ENCODE data around the gene SPAG6. TPM values are rescaled to one million over a fixed set of nuclear protein-coding genes. Genes with fewer than 3 reads are reported as not detected.

The SPAG6 gene
- total and polyA plus RNA-seq, 2 of the 8 experiments (the other 6 are each of a cell fraction or from before 2014, with no cell fraction given): 0.14 TPM; not detected in 1

DNA sequence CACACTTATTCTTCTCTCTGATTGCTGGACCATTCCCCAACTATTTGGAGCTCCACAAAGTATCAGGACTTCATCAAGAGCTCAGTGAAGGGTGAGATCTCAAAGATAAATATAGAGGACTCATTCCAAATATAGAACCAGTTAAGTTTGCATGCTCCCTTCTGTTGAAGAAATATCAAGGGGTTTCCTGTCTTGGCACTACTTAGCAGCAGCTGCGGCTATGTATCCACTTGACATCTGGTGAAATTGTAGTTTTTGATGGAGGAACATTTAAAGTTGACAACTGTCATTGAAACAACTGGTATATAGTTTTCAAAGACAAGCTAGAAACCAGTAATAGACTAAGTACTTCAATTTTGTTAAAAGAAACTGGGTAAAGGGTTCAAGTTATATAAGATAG is 1.0 kb upstream of the SPAG6 start:
- Histone ChIP-seq H3K18ac (ENCODE audit: extremely low read depth, low read length) (no peak overlapping the region), H3K79me2 (ENCODE audit: control insufficient read depth in 1 of 2, insufficient read depth in 2 of 2, low read length in 2 of 2) (no peaks in the 10 kb centered on the region), H4K20me1 (replicated peaks in 1 of 2; ENCODE audit: control insufficient read depth in 1 of 2, insufficient read depth in 2 of 2, low read length in 2 of 2) (peaks cover 2 to 9% of the 10 kb centered on the region in 2 experiments), H3K4me1 (replicated peaks in 1 of 4; ENCODE audit: control insufficient read depth in 3 of 4, insufficient read depth in 4 of 4, low read length in 3 of 4) (peaks cover 0 to 5% (median 3%) of the 10 kb centered on the region in 4 experiments; a peak in 3 of 7 replicates), H2AK5ac (ENCODE audit: low read depth, low read length) (no peak overlapping the region), H3K23me2 (ENCODE audit: low read depth, low read length) (peaks cover 7% of the 10 kb centered on the region; the same call in 1 of the 2 replicates), H2BK20ac (ENCODE audit: low read length) (no peak overlapping the region), H3K9me3 (ENCODE audit: insufficient read depth in 2 of 2, low read depth in 1 of 2, low read length in 1 of 2) (no peaks in the 10 kb centered on the region; a peak in 1 of 4 replicates), H3K27me3 (replicated peaks in 1 of 4; ENCODE audit: control insufficient read depth in 3 of 4, extremely low read depth in 1 of 4, insufficient read depth in 3 of 4, low read length in 3 of 4) (peaks cover 49 to 96% (median 78%) of the 10 kb centered on the region in 4 experiments), H2AFZ (ENCODE audit: low read length) (no peak overlapping the region), H3K9ac (replicated peaks in 1 of 4; ENCODE audit: extremely low read depth in 1 of 4, low read depth in 3 of 4, low read length in 3 of 4) (no peak overlapping the region), H3K4me3 (ENCODE audit: extremely low read depth in 1 of 4, insufficient read depth in 2 of 4, low read depth in 3 of 4, low read length in 4 of 4) (no peak overlapping the region), H3K4me2 (ENCODE audit: insufficient read depth in 1 of 2, low read depth in 2 of 2, low read length in 2 of 2) (no peak overlapping the region; a peak in 1 of 4 replicates), H2BK120ac (replicated peaks; ENCODE audit: low read depth, low read length) (no peak overlapping the region), H2BK15ac (ENCODE audit: low read length) (no peak overlapping the region), H3K56ac (replicated peaks; ENCODE audit: insufficient read length, low read depth, low read length) (no peak overlapping the region), H3K79me1 (ENCODE audit: low read depth, low read length) (no peaks in the 10 kb centered on the region), H3K14ac (ENCODE audit: insufficient read length) (no peak overlapping the region), H2BK5ac (ENCODE audit: low read depth, low read length) (no peak overlapping the region), H4K91ac (replicated peaks; ENCODE audit: insufficient read length, low read length) (no peak overlapping the region), H2BK12ac (ENCODE audit: low read depth, low read length) (no peak overlapping the region), H4K8ac (ENCODE audit: extremely low read depth, insufficient read depth, low read length) (no peak overlapping the region), H3K36me3 (ENCODE audit: control insufficient read depth in 2 of 4, insufficient read depth in 4 of 4, low read length in 3 of 4) (no peaks in the 10 kb centered on the region; a peak in 1 of 8 replicates), H4K5ac (ENCODE audit: insufficient read length, low read depth, low read length) (no peak overlapping the region), H3K4ac (replicated peaks; ENCODE audit: insufficient read length, low read depth, low read length) (no peak overlapping the region), H3K27ac (ENCODE audit: low read depth, low read length) (no peak overlapping the region), H3K23ac (ENCODE audit: insufficient read length) (no peak overlapping the region)
- FAIRE-seq (no peak), DNase-seq (ENCODE audit: low read depth in 1 of 2, low spot score in 2 of 2) (no peak)
- CTCF ChIA-PET (ENCODE audit: partially characterized antibody): interaction anchor here (1.5 kb wide), 1 partner anchor 20 kb away, joined by 3 read pairs; no protein-coding TSS in a partner anchor
- WGBS, 2 experiments (ENCODE audit: extremely low coverage in 1 of 2, insufficient coverage in 1 of 2, insufficient read length in 1 of 2, insufficient replicate concordance in 2 of 2, low coverage in 1 of 2, low lambda C conversion rate in 2 of 2, missing lambda C conversion rate in 1 of 2): 60% methylated on average over 1 of the region's 1 CpG; no CpG with 5 or more reads in 1 of the 2 experiments
- POLR2A ChIA-PET (ENCODE audit: partially characterized antibody): no interaction called here
- TF ChIP-seq JUN (IDR thresholded peaks at IDR 0.05; ENCODE audit: low read depth, low read length) (no peak), EGR1 (IDR thresholded peaks at IDR 0.05; ENCODE audit: borderline replicate concordance, low read depth, low read length) (no peak), KDM1A (IDR thresholded peaks at IDR 0.05; ENCODE audit: borderline replicate concordance, low read length) (no peak), RXRA (IDR thresholded peaks at IDR 0.05; ENCODE audit: insufficient read depth, low read depth, low read length) (no peak), RAD21 (IDR thresholded peaks at IDR 0.05 in 1 of 2, conservative IDR thresholded peaks at IDR 0.05 in 1 of 2; ENCODE audit: low read depth in 2 of 2, low read length in 2 of 2) (no peak), POLR2AphosphoS5 (IDR thresholded peaks at IDR 0.05; ENCODE audit: low read depth, low read length) (no peak), CHD1 (IDR thresholded peaks at IDR 0.05; ENCODE audit: low read depth, low read length) (no peak), KDM4A (IDR thresholded peaks at IDR 0.05; ENCODE audit: low read depth, low read length, severe bottlenecking) (no peak), KDM5A (IDR thresholded peaks at IDR 0.05; ENCODE audit: low read length) (no peak), GABPA (IDR thresholded peaks at IDR 0.05; ENCODE audit: borderline replicate concordance, insufficient read depth, low read length) (no peak)
- TF ChIP-seq, protein P1, sequence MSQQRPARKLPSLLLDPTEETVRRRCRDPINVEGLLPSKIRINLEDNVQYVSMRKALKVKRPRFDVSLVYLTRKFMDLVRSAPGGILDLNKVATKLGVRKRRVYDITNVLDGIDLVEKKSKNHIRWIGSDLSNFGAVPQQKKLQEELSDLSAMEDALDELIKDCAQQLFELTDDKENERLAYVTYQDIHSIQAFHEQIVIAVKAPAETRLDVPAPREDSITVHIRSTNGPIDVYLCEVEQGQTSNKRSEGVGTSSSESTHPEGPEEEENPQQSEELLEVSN (IDR thresholded peaks at IDR 0.05): no peak
- TF ChIP-seq, protein P2, sequence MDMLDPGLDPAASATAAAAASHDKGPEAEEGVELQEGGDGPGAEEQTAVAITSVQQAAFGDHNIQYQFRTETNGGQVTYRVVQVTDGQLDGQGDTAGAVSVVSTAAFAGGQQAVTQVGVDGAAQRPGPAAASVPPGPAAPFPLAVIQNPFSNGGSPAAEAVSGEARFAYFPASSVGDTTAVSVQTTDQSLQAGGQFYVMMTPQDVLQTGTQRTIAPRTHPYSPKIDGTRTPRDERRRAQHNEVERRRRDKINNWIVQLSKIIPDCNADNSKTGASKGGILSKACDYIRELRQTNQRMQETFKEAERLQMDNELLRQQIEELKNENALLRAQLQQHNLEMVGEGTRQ (IDR thresholded peaks at IDR 0.05; ENCODE audit: low read length): no peak

Measured in H1 (cell line).